GM18499 (cell line): ENCODE measurements around the gene SH2D1A.
"Not testable (repeated sequence)": the region's sequence is repeated elsewhere in the genome, so short reads cannot be mapped to it uniquely, and the experiment has no call there.

Source experiments
- ATAC-seq: cut with Tn5 transposase; IDR thresholded peaks from one replicate; pipeline ENCODE4 v1.9.1; 2021; ENCODE audit warnings: moderate number of reproducible peaks; ENCODE audit not compliant: insufficient read depth, unreplicated experiment

The SH2D1A gene

GRCh38 chrX:124348885-124349453, 2.6 kb downstream of the SH2D1A start:
- ATAC-seq, result no peak

- ATAC-seq, result no peak
Observed at GRCh38 chrX:124354648-124355047, 8.3 kb downstream of the SH2D1A start.

- ATAC-seq, result peak; percentile 42
Observed at GRCh38 chrX:124358800-124359383, 12.5 kb downstream of the SH2D1A start.

GRCh38 chrX:124362072-124362471, 15.7 kb downstream of the SH2D1A start:
- no peak for ATAC-seq

GRCh38 chrX:124362761-124363160, 16.4 kb downstream of the SH2D1A start:
- ATAC-seq, result no peak

- ATAC-seq, result no peak
Observed at GRCh38 chrX:124369722-124370121, 23.4 kb downstream of the SH2D1A start.

GRCh38 chrX:124373348-124373747, 27.0 kb downstream of the SH2D1A start:
- ATAC-seq, result no peak

GRCh38 chrX:124378643-124379042, 32.3 kb downstream of the SH2D1A start:
- no peak for ATAC-seq

- no peak for ATAC-seq
Observed at GRCh38 chrX:124383354-124383753, 37.0 kb downstream of the SH2D1A start.

- no peak for ATAC-seq
Observed at GRCh38 chrX:124386401-124386800, 40.0 kb downstream of the SH2D1A start.

- ATAC-seq, result peak; percentile 47
Observed at GRCh38 chrX:124388562-124388961, 42.2 kb downstream of the SH2D1A start.

GRCh38 chrX:124392794-124393193, 46.4 kb downstream of the SH2D1A start:
- ATAC-seq, result no peak

- no peak for ATAC-seq
Observed at GRCh38 chrX:124393238-124393637, 46.9 kb downstream of the SH2D1A start.

GRCh38 chrX:124393659-124394058, 47.3 kb downstream of the SH2D1A start:
- no peak for ATAC-seq

- no peak for ATAC-seq
Observed at GRCh38 chrX:124395145-124395880, 49.0 kb downstream of the SH2D1A start.

GRCh38 chrX:124401696-124402095, 55.3 kb downstream of the SH2D1A start:
- ATAC-seq, result no peak

- no peak for ATAC-seq
Observed at GRCh38 chrX:124405868-124406267, 59.5 kb downstream of the SH2D1A start.

- ATAC-seq, result peak; percentile 73
Observed at GRCh38 chrX:124406294-124407014, 60.1 kb downstream of the SH2D1A start.

GRCh38 chrX:124407226-124407625, 60.9 kb downstream of the SH2D1A start:
- ATAC-seq, result no peak

GRCh38 chrX:124408380-124408779, 62.0 kb downstream of the SH2D1A start:
- not testable (repeated sequence) for ATAC-seq

- no peak for ATAC-seq
Observed at GRCh38 chrX:124413244-124413643, 66.9 kb downstream of the SH2D1A start.
